Esophagus squamous epithelium (tissue), 5 donors: ENCODE results near the gene SRSF10. TPM values are rescaled to one million over a fixed set of nuclear protein-coding genes. Genes with fewer than 3 reads are reported as not detected.
"Not testable (repeated sequence)": the region's sequence is repeated elsewhere in the genome, so short reads cannot be mapped to it uniquely, and the experiment has no call there.

Source experiments
- DNase-seq: peaks from one replicate; lab custom pipeline; 2025; lab: John Stamatoyannopoulos, UW
- H3K27ac ChIP-seq, 4 donors: fragments of 200-600 bp; sonication (generic); one replicate each; pipeline ENCODE4 v1.5.1; 2016 to 2019; ENCODE audit warnings: mild to moderate bottlenecking in 1 of 4
- H3K27me3 ChIP-seq, 4 donors: fragments of 200-600 bp; sonication (generic); 1 replicate in 3 of 4; 2 replicates in 1 of 4; pipeline versions ENCODE4 v1.5.1 to v1.6.0; 2017 to 2021; ENCODE audit warnings: antibody characterized with exemption in 1 of 4
- H3K36me3 ChIP-seq, 3 donors: fragments of 200-600 bp; sonication (generic); one replicate each; pipeline ENCODE4 v1.5.1; 2016 to 2019
- H3K4me1 ChIP-seq, 3 donors: fragments of 200-600 bp; sonication (generic); one replicate each; pipeline ENCODE4 v1.5.1; 2017 to 2019
- H3K4me3 ChIP-seq, 4 donors: fragments of 200-600 bp; sonication (generic); 1 replicate in 3 of 4; 2 replicates in 1 of 4; pipeline ENCODE4 v1.5.1; 2016 to 2019; ENCODE audit warnings: mild to moderate bottlenecking in 2 of 4, moderate library complexity in 1 of 4
- H3K9me3 ChIP-seq, 3 donors: fragments of 200-600 bp; sonication (generic); one replicate each; pipeline ENCODE4 v1.5.1; 2016 to 2019
- CTCF ChIP-seq, 6 experiments: fragments of 450-650 bp in 4 of 6; fragments of 200-600 bp in 2 of 6; sonication (generic) in 2 of 6; IDR thresholded peaks; one replicate each; pipeline ENCODE4 v1.5.1; 2016 to 2019; ENCODE audit warnings: antibody characterized with exemption in 6 of 6, mild to moderate bottlenecking in 4 of 6, moderate library complexity in 4 of 6
- POLR2A ChIP-seq, 4 donors: fragments of 450-650 bp; IDR thresholded peaks; one replicate each; pipeline ENCODE4 v1.6.1; 2017; ENCODE audit warnings: antibody characterized with exemption in 4 of 4, mild to moderate bottlenecking in 4 of 4, moderate library complexity in 3 of 4
- WGBS, 2 donors: methylation state at CpG; one replicate each; pipeline ENCODE4 v1.1.5; 2018; 5-methylcytosine and 5-hydroxymethylcytosine counted together
- intact Hi-C: fragments of 100-400 bp; cut with DNase I; formaldehyde crosslinking; loops from one replicate; pipeline ENCODE4 v1.15.0; 2022
- total RNA-seq, 4 donors: library from RNA; depleted of rRNA; stranded (reverse); fragments of >200 nt; gene quantifications; one replicate each; pipeline ENCODE4 v1.1.0, GENCODE V29; 2016
- donor health status: DM: yes; HTN: yes; CAD: no.

SRSF10 gene
- total RNA-seq, 4 donors from 2014 or later = 45.1 to 96.1 (median 67.1) TPM

DNA sequence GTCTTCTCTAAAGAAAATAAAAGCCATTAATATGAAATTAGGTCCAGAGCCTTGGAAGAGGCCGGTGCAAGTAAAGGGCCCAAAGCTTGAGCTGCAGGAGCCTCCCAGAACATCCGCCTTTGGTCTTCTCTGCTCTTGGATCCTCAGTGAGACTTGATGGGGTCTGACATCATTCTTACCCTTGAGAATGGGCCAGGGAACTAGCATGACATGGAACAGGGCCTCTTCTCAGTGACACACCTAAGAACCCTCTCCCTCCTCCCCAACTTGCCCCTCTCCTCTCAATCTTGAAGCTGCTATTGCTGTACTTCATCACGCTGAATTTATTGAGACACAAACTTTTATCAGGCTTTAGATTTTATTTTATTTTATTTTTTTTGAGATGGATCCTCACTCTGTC lies 40.3 kb upstream of the SRSF10 start:
- H3K9me3 ChIP-seq = no peaks in the 10 kb centered on the region
- no peaks in the 10 kb centered on the region for H3K36me3 ChIP-seq
- intact Hi-C loops = no loop called here
- 85 to 96% methylated on average over 2 to 3 of the region's 3 CpGs for WGBS, 2 donors
- H3K27me3 ChIP-seq = no peaks in the 10 kb centered on the region
- H3K4me1 ChIP-seq = peaks cover 6 to 45% (median 9%) of the 10 kb centered on the region in 3 donors
- no peak overlapping the region for H3K4me3 ChIP-seq
- peak overlapping the region in 3 of 4 donors; percentile 85 to 87 (median 85) for H3K27ac ChIP-seq
- no peak for DNase-seq
- no peak for TF ChIP-seq CTCF (IDR thresholded peaks at IDR 0.05)

GRCh38 chr1:24020025-24020424 lies 39.9 kb upstream of the SRSF10 start:
- TF ChIP-seq POLR2A (IDR thresholded peaks at IDR 0.05) = no peak
- TF ChIP-seq CTCF (IDR thresholded peaks at IDR 0.05) = no peak
- H3K9me3 ChIP-seq = no peaks in the 10 kb centered on the region
- WGBS, 2 donors = 47 to 72% methylated on average over 3 to 5 of the region's 5 CpGs
- DNase-seq = no peak
- H3K36me3 ChIP-seq = no peaks in the 10 kb centered on the region
- peak overlapping the region in 3 of 4 donors; percentile 85 to 87 (median 85) for H3K27ac ChIP-seq
- H3K4me1 ChIP-seq = peaks cover 6 to 45% (median 9%) of the 10 kb centered on the region in 3 donors
- no peak overlapping the region for H3K4me3 ChIP-seq
- intact Hi-C loops = no loop called here
- no peaks in the 10 kb centered on the region for H3K27me3 ChIP-seq

DNA sequence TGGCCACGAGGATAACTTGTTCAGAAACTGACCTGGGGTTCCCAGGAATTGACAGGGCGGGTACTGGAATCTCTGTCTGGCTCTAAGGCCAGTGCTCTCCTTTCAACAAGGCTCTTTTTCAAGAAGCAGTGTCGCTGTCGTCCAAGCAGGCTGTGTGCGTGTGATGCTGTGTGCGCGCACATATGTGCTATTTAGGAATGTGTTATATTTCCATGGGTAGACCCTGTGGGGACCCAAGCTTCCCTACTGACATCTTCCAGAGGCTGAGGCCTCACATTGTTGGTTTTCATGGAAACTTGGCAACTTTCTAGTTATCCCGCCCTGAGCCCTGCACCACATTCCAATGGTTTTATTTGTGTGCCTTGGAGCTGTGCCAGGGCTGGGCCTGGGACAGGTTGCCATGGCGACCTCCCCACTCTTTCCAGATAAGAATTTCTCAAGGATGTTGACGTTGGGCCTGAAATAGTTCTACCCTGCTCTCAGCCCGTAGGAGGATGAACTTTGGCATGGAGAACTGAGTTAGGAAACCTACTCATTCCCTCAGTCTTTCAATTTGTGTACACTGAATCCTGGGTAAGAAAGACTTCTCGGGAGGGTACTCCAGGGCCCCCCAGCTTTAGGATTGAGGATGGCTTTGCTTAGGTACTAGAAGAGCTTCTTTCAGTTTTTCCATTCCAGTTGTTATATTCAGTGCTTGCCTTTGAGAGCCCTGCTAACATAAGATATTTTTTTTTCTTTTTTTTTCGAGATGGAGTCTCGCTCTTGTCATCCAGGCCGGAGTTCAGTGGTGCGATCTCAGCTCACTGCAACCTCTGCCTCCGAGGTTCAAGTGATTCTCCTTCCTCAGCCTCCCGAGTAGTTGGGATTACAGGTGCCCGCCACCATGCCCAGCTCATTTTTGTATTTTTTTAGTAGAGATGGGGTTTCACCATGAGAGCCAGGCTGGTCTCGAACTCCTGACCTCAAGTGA lies 38.8 kb upstream of the SRSF10 start:
- intact Hi-C loops = no loop called here
- peak; percentile 10 for DNase-seq
- Histone ChIP-seq H3K9me3 (no peaks in the 10 kb centered on the region), H3K4me1 (peaks cover 6 to 45% (median 9%) of the 10 kb centered on the region in 3 donors), H3K27me3 (no peaks in the 10 kb centered on the region), H3K36me3 (no peaks in the 10 kb centered on the region), H3K4me3 (peak overlapping the region in 1 of 4 donors; percentile 6), H3K27ac (peak overlapping the region; percentile 58 to 87 (median 85))
- WGBS, 2 donors = 50 to 52% methylated on average over 15 to 20 of the region's 20 CpGs
- TF ChIP-seq CTCF (IDR thresholded peaks at IDR 0.05) = no peak
- TF ChIP-seq POLR2A (IDR thresholded peaks at IDR 0.05) = no peak

DNA sequence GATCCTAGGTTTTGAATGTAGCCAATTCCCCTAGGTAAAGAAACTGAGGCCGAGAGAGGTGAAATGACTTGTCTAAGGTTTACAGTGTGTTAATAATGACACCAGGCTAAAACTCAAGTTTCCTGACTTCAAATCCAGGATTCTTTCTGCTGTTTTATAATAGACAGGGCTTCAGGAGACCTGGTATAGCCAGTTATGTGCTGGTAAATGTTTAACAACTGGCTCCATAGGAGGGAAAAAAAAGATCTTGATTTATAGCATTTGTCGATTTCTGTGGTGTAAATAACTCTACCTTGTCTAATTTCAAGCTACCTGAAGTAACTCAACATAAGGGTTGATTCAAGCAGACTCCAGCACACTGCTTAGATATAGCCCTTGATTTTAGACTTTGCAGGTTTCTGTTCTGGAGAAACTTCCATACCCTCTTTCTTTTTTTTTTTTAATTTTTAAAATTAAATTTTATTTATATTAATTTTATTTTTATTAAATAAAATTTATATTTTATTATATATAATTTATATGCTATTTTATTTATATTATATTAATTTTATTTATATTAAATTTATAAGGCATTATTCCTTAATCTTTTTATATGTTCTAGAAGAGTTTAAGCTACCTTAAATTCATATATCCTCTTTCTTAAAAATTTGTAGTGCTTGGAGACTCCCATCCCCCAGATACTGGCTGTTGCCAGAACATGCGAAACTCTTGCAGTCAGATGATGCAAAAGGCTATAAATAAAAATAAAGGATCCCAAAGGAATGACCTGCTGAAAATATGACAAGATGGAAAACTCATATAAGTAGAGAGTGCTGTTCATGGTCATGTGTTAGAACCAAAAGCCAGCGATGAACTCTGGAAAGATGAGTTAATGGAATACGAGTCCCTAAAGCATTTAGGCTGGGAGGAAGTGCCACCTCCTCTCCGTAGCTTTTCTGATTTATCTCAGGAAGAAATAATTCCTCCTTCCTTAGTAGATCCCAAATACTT lies 35.4 kb upstream of the SRSF10 start:
- WGBS, 2 donors = 63 to 66% methylated on average over 6 of the region's 6 CpGs
- H3K36me3 ChIP-seq = no peaks in the 10 kb centered on the region
- intact Hi-C loops = no loop called here
- peaks cover 6 to 38% (median 9%) of the 10 kb centered on the region in 3 donors for H3K4me1 ChIP-seq
- H3K27me3 ChIP-seq = no peaks in the 10 kb centered on the region
- no peak overlapping the region for H3K4me3 ChIP-seq
- no peak for TF ChIP-seq POLR2A (IDR thresholded peaks at IDR 0.05)
- no peak for TF ChIP-seq CTCF (IDR thresholded peaks at IDR 0.05)
- no peaks in the 10 kb centered on the region for H3K9me3 ChIP-seq
- DNase-seq = no peak
- H3K27ac ChIP-seq = peak overlapping the region in 3 of 4 donors; percentile 16 to 85 (median 67)

GRCh38 chr1:24012878-24013277 lies 32.8 kb upstream of the SRSF10 start:
- WGBS, 2 donors = 81 to 85% methylated on average over 7 to 8 of the region's 8 CpGs
- intact Hi-C loops, H3K4me3 ChIP-seq, H3K9me3 ChIP-seq, H3K36me3 ChIP-seq, DNase-seq, H3K27ac ChIP-seq, H3K27me3 ChIP-seq: not testable (repeated sequence)
- peaks cover 0 to 18% (median 8%) of the 10 kb centered on the region in 3 donors for H3K4me1 ChIP-seq
